Tibial artery (tissue), 4 donors: ENCODE measurements around the gene COCH.

Experiments used
- DNase-seq, 2 donors: peaks; one replicate each; pipeline ENCODE4 v3.0.0-alpha.2; 2019
- H3K27ac ChIP-seq, 2 donors: fragments of 200-600 bp; sonication (generic) in 1 of 2; 1 replicate in 1 of 2; 2 replicates in 1 of 2; pipeline ENCODE4 v1.5.1; 2018 to 2019; ENCODE audit warnings: mild to moderate bottlenecking in 1 of 2
- H3K27me3 ChIP-seq, 2 donors: fragments of 200-600 bp; sonication (generic) in 1 of 2; one replicate each; pipeline versions ENCODE4 v1.5.1 to v1.6.0; 2016 to 2019
- H3K36me3 ChIP-seq, 3 donors: fragments of 200-600 bp; sonication (generic) in 2 of 3; one replicate each; pipeline ENCODE4 v1.5.1; 2016 to 2019; ENCODE audit warnings: mild to moderate bottlenecking in 2 of 3
- H3K4me1 ChIP-seq, 4 donors: fragments of 200-600 bp; sonication (generic) in 2 of 4; 1 replicate in 3 of 4; 2 replicates in 1 of 4; pipeline ENCODE4 v1.5.1; 2016 to 2019
- H3K4me3 ChIP-seq, 2 donors: fragments of 200-600 bp; sonication (generic) in 1 of 2; 1 replicate in 1 of 2; 2 replicates in 1 of 2; pipeline ENCODE4 v1.5.1; 2018 to 2019; ENCODE audit warnings: mild to moderate bottlenecking in 2 of 2
- H3K9me3 ChIP-seq, 3 donors: fragments of 200-600 bp; sonication (generic) in 1 of 3; one replicate each; pipeline ENCODE4 v1.5.1; 2016 to 2019
- CTCF ChIP-seq, 2 experiments: fragments of 200-600 bp in 1 of 2; fragments of 450-650 bp in 1 of 2; IDR thresholded peaks; one replicate each; pipeline ENCODE4 v1.5.1; 2017 to 2019; ENCODE audit warnings: antibody characterized with exemption in 2 of 2, mild to moderate bottlenecking in 1 of 2, moderate library complexity in 1 of 2
- intact Hi-C: fragments of 100-400 bp; cut with DNase I; formaldehyde crosslinking; loops from one replicate; pipeline ENCODE4 v1.15.0; 2023; ENCODE audit warnings: low total_unique reads

COCH gene

DNA sequence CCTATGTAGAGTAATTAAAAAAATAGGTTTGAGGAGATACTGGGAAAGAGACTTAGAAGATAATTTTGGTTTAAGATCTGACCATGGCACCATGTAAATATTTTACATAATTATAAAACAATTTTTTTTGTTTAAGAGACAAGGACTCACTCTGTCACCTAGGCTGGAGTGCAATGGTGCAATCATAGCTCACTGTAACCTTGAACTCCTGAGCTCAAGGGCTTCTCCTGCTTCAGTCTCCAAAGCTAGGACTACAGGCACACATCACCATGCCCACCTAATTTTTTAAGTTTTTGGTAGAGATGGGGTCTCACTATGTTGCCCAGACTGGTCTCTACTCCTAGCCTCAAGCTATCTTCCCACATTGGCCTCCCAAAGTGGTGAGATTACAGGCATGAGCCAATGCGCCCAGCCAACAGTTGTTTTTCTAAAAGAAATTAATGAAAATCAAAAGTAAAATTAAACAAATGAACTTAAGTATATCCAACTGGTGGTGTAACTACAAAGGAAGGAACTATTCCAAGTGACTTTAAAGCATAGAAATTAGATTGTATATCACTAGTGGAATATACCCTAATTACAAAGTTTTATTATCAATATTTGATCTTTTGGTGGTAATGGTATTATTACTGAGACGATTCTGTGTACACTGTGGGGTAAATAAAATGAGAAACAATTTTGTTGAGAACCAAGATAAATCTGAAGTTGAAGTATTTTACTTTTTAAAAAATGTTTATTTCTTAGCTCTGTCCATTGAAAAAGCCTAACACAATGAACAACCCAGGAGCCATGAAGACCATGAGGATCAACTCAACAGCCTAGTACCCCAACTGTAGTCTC, 29.1 kb downstream of the COCH start:
- no peaks in the 10 kb centered on the region for H3K4me1 ChIP-seq
- no peaks in the 10 kb centered on the region for H3K9me3 ChIP-seq
- peaks cover 18 to 41% (median 39%) of the 10 kb centered on the region in 3 donors for H3K36me3 ChIP-seq
- H3K4me3 ChIP-seq = no peak overlapping the region
- intact Hi-C loops = no loop called here
- DNase-seq = no peak
- TF ChIP-seq CTCF (IDR thresholded peaks at IDR 0.05) = no peak
- H3K27ac ChIP-seq = no peak overlapping the region
- no peaks in the 10 kb centered on the region for H3K27me3 ChIP-seq

DNA sequence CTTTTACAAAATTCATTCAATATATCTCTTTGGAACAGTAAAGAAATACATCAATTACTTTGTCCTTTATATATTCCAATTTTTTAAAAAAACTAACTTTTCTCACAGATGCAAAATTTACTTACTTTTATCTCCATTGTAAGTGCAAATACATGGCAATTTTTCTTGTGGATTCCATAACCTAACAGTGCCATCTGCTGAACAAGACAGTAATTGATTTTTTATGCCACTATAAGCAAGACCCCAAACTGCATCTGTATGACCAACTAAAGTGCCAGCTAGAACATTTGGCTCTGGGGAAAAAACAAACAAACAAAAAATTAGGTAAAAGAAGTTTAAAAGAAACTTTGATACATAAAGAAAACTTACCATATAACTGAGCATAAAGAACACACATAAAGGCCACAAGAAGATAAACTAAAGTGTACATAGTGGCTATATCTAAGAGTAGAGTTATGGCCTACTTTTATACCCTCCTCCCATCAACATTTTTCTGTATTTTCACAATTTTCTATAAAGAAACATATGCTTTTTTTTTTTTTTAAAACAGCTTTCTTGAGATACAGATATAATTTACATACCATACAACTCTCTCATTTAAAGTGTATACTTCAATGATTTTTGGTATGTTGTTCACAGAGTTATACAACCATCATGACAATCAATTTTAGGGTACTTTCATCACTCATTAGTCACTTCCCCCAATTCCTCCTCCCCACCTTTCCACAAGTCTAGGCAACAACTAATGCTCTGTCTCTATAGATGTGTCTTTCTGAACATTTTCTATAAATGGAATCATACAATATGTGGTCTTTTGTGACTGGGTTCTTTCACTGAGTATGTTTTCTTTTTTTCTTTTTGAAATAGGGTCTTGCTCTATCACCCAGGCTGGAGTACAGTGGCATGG, 32.6 kb downstream of the COCH start:
- TF ChIP-seq CTCF (IDR thresholded peaks at IDR 0.05) = no peak
- no peak for DNase-seq
- Histone ChIP-seq H3K36me3 (peaks cover 17 to 44% (median 34%) of the 10 kb centered on the region in 3 donors), H3K27me3 (no peaks in the 10 kb centered on the region), H3K27ac (no peak overlapping the region), H3K9me3 (no peaks in the 10 kb centered on the region), H3K4me1 (no peaks in the 10 kb centered on the region), H3K4me3 (no peak overlapping the region)
- intact Hi-C loops = no loop called here

GRCh38 chr14:30907659-30908057, 33.3 kb downstream of the COCH start:
- intact Hi-C loops = no loop called here
- DNase-seq = no peak
- no peaks in the 10 kb centered on the region for H3K4me1 ChIP-seq
- H3K9me3 ChIP-seq = no peaks in the 10 kb centered on the region
- TF ChIP-seq CTCF (IDR thresholded peaks at IDR 0.05) = no peak
- H3K4me3 ChIP-seq = no peak overlapping the region
- no peak overlapping the region for H3K27ac ChIP-seq
- H3K36me3 ChIP-seq = peaks cover 18 to 40% (median 35%) of the 10 kb centered on the region in 3 donors
- H3K27me3 ChIP-seq = no peaks in the 10 kb centered on the region

GRCh38 chr14:30908826-30909225, 34.5 kb downstream of the COCH start:
- Histone ChIP-seq H3K36me3 (peaks cover 18 to 40% (median 35%) of the 10 kb centered on the region in 3 donors), H3K4me1 (peaks cover 0 to 3% (median 0%) of the 10 kb centered on the region in 4 donors), H3K27ac (no peak overlapping the region), H3K4me3 (no peak overlapping the region), H3K9me3 (no peaks in the 10 kb centered on the region), H3K27me3 (no peaks in the 10 kb centered on the region)
- intact Hi-C loops = no loop called here
- TF ChIP-seq CTCF (IDR thresholded peaks at IDR 0.05) = no peak
- DNase-seq = no peak

DNA sequence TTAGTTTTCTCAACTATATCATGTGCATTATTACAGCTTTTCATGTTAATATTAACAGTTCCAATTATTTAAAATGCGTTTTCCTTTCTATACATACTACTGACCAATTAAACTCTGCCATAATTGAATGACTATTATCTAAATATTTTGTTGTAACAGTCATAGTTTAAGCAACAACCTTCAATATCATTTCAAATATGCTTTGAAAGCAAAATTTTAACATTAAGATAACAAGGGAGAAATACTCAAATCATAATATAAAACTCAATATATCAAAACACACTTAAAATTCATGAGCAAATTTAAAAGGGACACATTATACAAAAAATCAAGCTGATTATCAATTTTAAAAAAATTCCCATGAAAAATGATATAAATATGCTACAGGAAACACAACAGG, 40.5 kb downstream of the COCH start:
- Histone ChIP-seq H3K9me3 (no peaks in the 10 kb centered on the region), H3K4me3 (no peak overlapping the region), H3K27ac (no peak overlapping the region), H3K4me1 (peaks cover 0 to 9% (median 1%) of the 10 kb centered on the region in 4 donors), H3K36me3 (peaks cover 6 to 13% (median 8%) of the 10 kb centered on the region in 3 donors), H3K27me3 (no peaks in the 10 kb centered on the region)
- intact Hi-C loops = no loop called here
- no peak for TF ChIP-seq CTCF (IDR thresholded peaks at IDR 0.05)
- no peak for DNase-seq
